Astrocyte (in vitro differentiated cells and primary cell): Measurements from ENCODE around the gene ARSI. TPM values are rescaled to one million over a fixed set of nuclear protein-coding genes. Genes with fewer than 3 reads are reported as not detected.

ENCODE experiments used
- DNase-seq: peaks from one replicate; pipeline ENCODE4 v3.0.0-alpha.2; 2010; ENCODE audit warnings: low read depth
- FAIRE-seq: peaks from 2 replicates; lab custom pipeline; 2011; peaks lifted over from hg19 to GRCh38; lab: Jason Lieb, UNC
- H2AFZ ChIP-seq: 2 replicates; pipeline ENCODE4 v1.6.0; 2012; ENCODE audit warnings: low read depth, low read length, inconsistent platforms
- H3K27ac ChIP-seq: 2 replicates; pipeline ENCODE4 v1.5.1; 2011; ENCODE audit warnings: low read depth, low read length, inconsistent platforms
- H3K27me3 ChIP-seq: 2 replicates; pipeline ENCODE4 v1.6.0; 2011; ENCODE audit warnings: low read length, inconsistent platforms; ENCODE audit not compliant: insufficient read depth
- H3K36me3 ChIP-seq: 2 replicates; pipeline ENCODE4 v1.5.1; 2011; ENCODE audit warnings: low read length, inconsistent platforms; ENCODE audit not compliant: insufficient read depth
- H3K4me1 ChIP-seq: 2 replicates; pipeline ENCODE4 v1.5.1; 2011; ENCODE audit warnings: low read length, inconsistent platforms; ENCODE audit not compliant: insufficient read depth
- H3K4me2 ChIP-seq: 2 replicates; pipeline ENCODE4 v1.6.0; 2012; ENCODE audit warnings: low read length, inconsistent platforms
- H3K4me3 ChIP-seq: 2 replicates; pipeline ENCODE4 v1.5.1; 2011; ENCODE audit warnings: low read depth, mild to moderate bottlenecking, low read length, inconsistent platforms; ENCODE audit not compliant: insufficient read depth
- H3K79me2 ChIP-seq: 2 replicates; pipeline ENCODE4 v1.6.0; 2012; ENCODE audit warnings: mild to moderate bottlenecking, low read length, inconsistent platforms; ENCODE audit not compliant: insufficient read depth
- H3K9ac ChIP-seq: 2 replicates; pipeline ENCODE4 v1.6.0; 2012; ENCODE audit warnings: mild to moderate bottlenecking, low read length, inconsistent platforms
- H3K9me3 ChIP-seq: 2 replicates; pipeline ENCODE4 v1.5.1; 2012; ENCODE audit warnings: low read depth, mild to moderate bottlenecking, low read length, inconsistent platforms; ENCODE audit not compliant: insufficient read depth
- H4K20me1 ChIP-seq: 2 replicates; pipeline ENCODE4 v1.6.0; 2012; ENCODE audit warnings: low read length, inconsistent platforms; ENCODE audit not compliant: insufficient read depth
- H3K27ac Mint-ChIP-seq: one replicate; pipeline ENCODE4 v1.8.0; 2021; ENCODE audit warnings: mild to moderate bottlenecking, mixed read lengths; ENCODE audit not compliant: unreplicated experiment
- H3K27me3 Mint-ChIP-seq: one replicate; pipeline ENCODE4 v1.8.0; 2021; ENCODE audit warnings: low read depth, mixed read lengths; ENCODE audit not compliant: unreplicated experiment
- H3K36me3 Mint-ChIP-seq: one replicate; pipeline ENCODE4 v1.8.0; 2021; ENCODE audit warnings: low read depth, mixed read lengths; ENCODE audit not compliant: unreplicated experiment
- H3K4me1 Mint-ChIP-seq: one replicate; pipeline ENCODE4 v1.8.0; 2021; ENCODE audit warnings: low read depth, mixed read lengths; ENCODE audit not compliant: unreplicated experiment
- H3K4me3 Mint-ChIP-seq: one replicate; pipeline ENCODE4 v1.8.0; 2021; ENCODE audit warnings: mild to moderate bottlenecking, moderate library complexity, mixed read lengths; ENCODE audit not compliant: unreplicated experiment
- H3K9me3 Mint-ChIP-seq: one replicate; pipeline ENCODE4 v1.8.0; 2021; ENCODE audit warnings: mild to moderate bottlenecking, mixed read lengths; ENCODE audit not compliant: unreplicated experiment
- EZH2 ChIP-seq: IDR thresholded peaks from 2 replicates; pipeline ENCODE4 v1.6.1; 2012; ENCODE audit warnings: mild to moderate bottlenecking, low read length, inconsistent platforms; ENCODE audit not compliant: insufficient read depth
- total RNA-seq: library from RNA; stranded (reverse); gene quantifications from 2 replicates; pipeline ENCODE4 v1.2.1, GENCODE V29; 2021
- TF ChIP-seq, protein P1 (sequence below): IDR thresholded peaks from 2 replicates; pipeline ENCODE4 v1.5.1; 2011; ENCODE audit warnings: low read depth, mild to moderate bottlenecking, inconsistent platforms, low read length, moderate library complexity; ENCODE audit not compliant: insufficient read depth

The ARSI gene
- total RNA-seq, 1 donor from 2014 or later, result 23.0 TPM

- no peak overlapping the region for H3K27ac Mint-ChIP-seq
Measured at GRCh38 chr5:150303070-150303615, 438 bp upstream of the ARSI start.

DNA sequence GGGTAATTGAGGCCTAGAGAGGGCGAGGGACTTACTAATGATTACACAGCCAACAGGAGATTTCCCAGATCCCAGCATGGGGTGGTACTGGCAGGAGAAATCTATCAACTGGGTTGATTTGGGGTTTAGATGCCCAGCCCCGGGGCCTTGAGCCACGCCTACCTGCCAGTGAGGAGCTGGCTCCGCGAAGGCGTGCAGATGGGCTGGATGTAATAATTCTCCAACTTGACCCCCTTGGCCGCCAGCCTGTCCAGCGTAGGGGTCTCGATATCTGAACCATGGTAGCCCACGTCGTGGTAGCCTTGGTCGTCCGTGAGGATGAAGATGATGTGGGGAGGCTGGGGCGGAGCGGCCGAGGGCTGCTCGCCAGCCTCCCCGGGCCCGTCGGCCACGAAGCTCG, 804 bp downstream of the ARSI start:
- Mint-ChIP-seq H3K27ac (no peak overlapping the region), H3K27me3 (no peaks in the 10 kb centered on the region), H3K9me3 (no peaks in the 10 kb centered on the region), H3K4me1 (peaks cover 39% of the 10 kb centered on the region), H3K36me3 (no peaks in the 10 kb centered on the region), H3K4me3 (peak overlapping the region; percentile 81)
- FAIRE-seq (no peak), DNase-seq (no peak)
- H4K20me1 ChIP-seq, result no peaks in the 10 kb centered on the region
- no peak overlapping the region for H3K27ac ChIP-seq
- H3K36me3 ChIP-seq, result no peaks in the 10 kb centered on the region
- H3K9me3 ChIP-seq, result no peaks in the 10 kb centered on the region
- H3K79me2 ChIP-seq, result no peaks in the 10 kb centered on the region
- H3K4me1 ChIP-seq, result peaks cover 24% of the 10 kb centered on the region
- H3K9ac ChIP-seq, result peak overlapping the region; percentile 70
- H3K4me2 ChIP-seq, result peak overlapping the region; percentile 89
- H3K27me3 ChIP-seq, result no peaks in the 10 kb centered on the region
- H3K4me3 ChIP-seq, result peak overlapping the region; percentile 44
- peak overlapping the region; percentile 69 for H2AFZ ChIP-seq
- no peak for TF ChIP-seq EZH2
- TF ChIP-seq, protein P1, sequence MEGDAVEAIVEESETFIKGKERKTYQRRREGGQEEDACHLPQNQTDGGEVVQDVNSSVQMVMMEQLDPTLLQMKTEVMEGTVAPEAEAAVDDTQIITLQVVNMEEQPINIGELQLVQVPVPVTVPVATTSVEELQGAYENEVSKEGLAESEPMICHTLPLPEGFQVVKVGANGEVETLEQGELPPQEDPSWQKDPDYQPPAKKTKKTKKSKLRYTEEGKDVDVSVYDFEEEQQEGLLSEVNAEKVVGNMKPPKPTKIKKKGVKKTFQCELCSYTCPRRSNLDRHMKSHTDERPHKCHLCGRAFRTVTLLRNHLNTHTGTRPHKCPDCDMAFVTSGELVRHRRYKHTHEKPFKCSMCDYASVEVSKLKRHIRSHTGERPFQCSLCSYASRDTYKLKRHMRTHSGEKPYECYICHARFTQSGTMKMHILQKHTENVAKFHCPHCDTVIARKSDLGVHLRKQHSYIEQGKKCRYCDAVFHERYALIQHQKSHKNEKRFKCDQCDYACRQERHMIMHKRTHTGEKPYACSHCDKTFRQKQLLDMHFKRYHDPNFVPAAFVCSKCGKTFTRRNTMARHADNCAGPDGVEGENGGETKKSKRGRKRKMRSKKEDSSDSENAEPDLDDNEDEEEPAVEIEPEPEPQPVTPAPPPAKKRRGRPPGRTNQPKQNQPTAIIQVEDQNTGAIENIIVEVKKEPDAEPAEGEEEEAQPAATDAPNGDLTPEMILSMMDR, result no peak

More at GRCh38 chr5:150303070-150303615, 438 bp upstream of the ARSI start:
- no peak for TF ChIP-seq EZH2
- TF ChIP-seq, protein P1, result no peak
- FAIRE-seq (no peak), DNase-seq (peak; percentile 77)
- Histone ChIP-seq H3K4me2 (peak overlapping the region; percentile 89), H3K4me1 (peaks cover 24% of the 10 kb centered on the region), H4K20me1 (no peaks in the 10 kb centered on the region), H3K27ac (no peak overlapping the region), H2AFZ (peak overlapping the region; percentile 69), H3K9me3 (no peaks in the 10 kb centered on the region), H3K27me3 (no peaks in the 10 kb centered on the region), H3K9ac (no peak overlapping the region), H3K79me2 (no peaks in the 10 kb centered on the region), H3K36me3 (no peaks in the 10 kb centered on the region), H3K4me3 (peak overlapping the region; percentile 44)
- peaks cover 4% of the 10 kb centered on the region for H3K27me3 Mint-ChIP-seq
- H3K36me3 Mint-ChIP-seq, result no peaks in the 10 kb centered on the region
- peaks cover 39% of the 10 kb centered on the region for H3K4me1 Mint-ChIP-seq
- peak overlapping the region; percentile 84 for H3K4me3 Mint-ChIP-seq
- no peaks in the 10 kb centered on the region for H3K9me3 Mint-ChIP-seq

DNA sequence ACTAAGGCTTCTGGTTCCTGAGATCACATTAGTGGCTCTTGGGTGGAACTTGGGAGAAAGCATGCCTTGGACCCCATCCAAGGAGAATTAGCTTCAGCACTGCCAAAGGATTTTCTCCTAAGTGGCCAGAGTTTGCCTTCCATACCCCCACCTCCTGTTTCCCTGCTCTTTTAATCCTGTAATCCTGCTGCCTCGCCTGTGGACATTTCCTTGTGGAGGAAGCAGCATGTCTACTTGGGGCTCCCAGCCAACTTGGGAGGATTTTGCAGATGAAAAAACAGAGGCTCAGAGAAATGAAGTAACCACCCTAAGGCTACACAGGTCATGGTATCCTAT, 1.6 kb downstream of the ARSI start:
- Mint-ChIP-seq H3K4me1 (peaks cover 38% of the 10 kb centered on the region), H3K4me3 (peak overlapping the region; percentile 81), H3K36me3 (peaks cover under 1% of the 10 kb centered on the region), H3K9me3 (no peaks in the 10 kb centered on the region), H3K27me3 (no peaks in the 10 kb centered on the region), H3K27ac (peak overlapping the region; percentile 43)
- Histone ChIP-seq H3K36me3 (no peaks in the 10 kb centered on the region), H3K4me3 (no peak overlapping the region), H3K9me3 (no peaks in the 10 kb centered on the region), H3K27ac (no peak overlapping the region), H2AFZ (no peak overlapping the region), H4K20me1 (no peaks in the 10 kb centered on the region), H3K4me2 (peak overlapping the region; percentile 89), H3K4me1 (peaks cover 24% of the 10 kb centered on the region), H3K79me2 (no peaks in the 10 kb centered on the region), H3K9ac (no peak overlapping the region), H3K27me3 (no peaks in the 10 kb centered on the region)
- peak; percentile 39 for DNase-seq
- TF ChIP-seq, protein P1, result no peak
- no peak for TF ChIP-seq EZH2
- FAIRE-seq, result no peak
